ENCODE data around the gene TINCR.
A peak's percentile ranks its signal among the peaks of the same experiment; 100 is the strongest.

Gene TINCR

GRCh38 chr19:5588906-5589676 is 21.3 kb upstream of the TINCR start:
- no peak for DNase-seq

- no peak for DNase-seq
Observed at GRCh38 chr19:5588441-5588840, 20.7 kb upstream of the TINCR start.

GRCh38 chr19:5587661-5588060 is 19.9 kb upstream of the TINCR start:
- no peak for DNase-seq

- DNase-seq: no peak
Observed at GRCh38 chr19:5587071-5587455, 19.3 kb upstream of the TINCR start.

GRCh38 chr19:5586300-5587070 is 18.7 kb upstream of the TINCR start:
- no peak for DNase-seq

GRCh38 chr19:5585461-5586299 is 17.9 kb upstream of the TINCR start:
- DNase-seq: peak in 1 of 2 donors; percentile 40

- DNase-seq: no peak
Observed at GRCh38 chr19:5580161-5580571, 12.4 kb upstream of the TINCR start.

GRCh38 chr19:5579697-5580096 is 11.9 kb upstream of the TINCR start:
- no peak for DNase-seq

- no peak for DNase-seq
Observed at GRCh38 chr19:5579286-5579685, 11.5 kb upstream of the TINCR start.

- DNase-seq: peak; percentile 55 to 57
Observed at GRCh38 chr19:5578097-5578846, 10.5 kb upstream of the TINCR start.

GRCh38 chr19:5575590-5575989 is 7.8 kb upstream of the TINCR start:
- DNase-seq: no peak

GRCh38 chr19:5572556-5573286 is 5.0 kb upstream of the TINCR start:
- no peak for DNase-seq

GRCh38 chr19:5571777-5572176 is 4.0 kb upstream of the TINCR start:
- no peak for DNase-seq

GRCh38 chr19:5567970-5568407 is 236 bp upstream of the TINCR start:
- DNase-seq: no peak

GRCh38 chr19:5564930-5565329 is 2.8 kb downstream of the TINCR start:
- no peak for DNase-seq

GRCh38 chr19:5563935-5564612 is 3.7 kb downstream of the TINCR start:
- no peak for DNase-seq

- no peak for DNase-seq
Observed at GRCh38 chr19:5563008-5563431, 4.7 kb downstream of the TINCR start.

GRCh38 chr19:5562280-5562679 is 5.5 kb downstream of the TINCR start:
- DNase-seq: no peak

GRCh38 chr19:5561559-5561958 is 6.2 kb downstream of the TINCR start:
- no peak for DNase-seq

GRCh38 chr19:5560156-5560555 is 7.6 kb downstream of the TINCR start:
- DNase-seq: no peak

GRCh38 chr19:5559804-5560133 is 8.0 kb downstream of the TINCR start:
- DNase-seq: no peak
